HUES64 (cell line): ENCODE data around the gene B3GALT6.

ENCODE experiments used
- H3K27ac ChIP-seq: 2 replicates; pipeline ENCODE4 v1.7.0; 2013; ENCODE audit warnings: low read depth, low read length, inconsistent platforms
- H3K27me3 ChIP-seq: 2 replicates; pipeline ENCODE4 v1.6.1; 2013; ENCODE audit warnings: mild to moderate bottlenecking, low read length; ENCODE audit not compliant: insufficient read depth
- H3K36me3 ChIP-seq: 2 replicates; pipeline ENCODE4 v1.6.1; 2013; ENCODE audit warnings: mild to moderate bottlenecking, low read length; ENCODE audit not compliant: insufficient read depth
- H3K4me1 ChIP-seq: 2 replicates; pipeline ENCODE4 v1.6.1; 2013; ENCODE audit warnings: mild to moderate bottlenecking, low read length, moderate library complexity; ENCODE audit not compliant: insufficient read depth
- H3K4me3 ChIP-seq: 2 replicates; pipeline ENCODE4 v1.5.1; 2013; ENCODE audit warnings: mild to moderate bottlenecking, low read length, moderate library complexity
- H3K9ac ChIP-seq: 2 replicates; pipeline ENCODE4 v1.6.1; 2013; ENCODE audit warnings: mild to moderate bottlenecking, low read depth, low read length
- H3K9me3 ChIP-seq: 2 replicates; pipeline ENCODE4 v1.6.1; 2013; ENCODE audit warnings: low read depth, low read length; ENCODE audit not compliant: insufficient read depth
- WGBS: fragments of 150-250, 120-280 bp; methylation state at CpG from one replicate; pipeline ENCODE4 v1.1.7; 2013; ENCODE audit warnings: missing lambda C conversion rate; 5-methylcytosine and 5-hydroxymethylcytosine counted together

Gene B3GALT6

GRCh38 chr1:1236945-1237873, 5.2 kb downstream of the B3GALT6 start:
- no peaks in the 10 kb centered on the region for H3K4me1 ChIP-seq
- peak overlapping the region; percentile 44; the same call in 1 of the 2 replicates for H3K9ac ChIP-seq
- peaks cover 6% of the 10 kb centered on the region; the same call in 1 of the 2 replicates for H3K36me3 ChIP-seq
- peak overlapping the region; percentile 35; the same call in 1 of the 2 replicates for H3K27ac ChIP-seq
- H3K9me3 ChIP-seq, result no peaks in the 10 kb centered on the region
- 79% methylated on average over 33 of the region's 34 CpGs for WGBS
- H3K27me3 ChIP-seq, result no peaks in the 10 kb centered on the region
- no peak overlapping the region for H3K4me3 ChIP-seq

GRCh38 chr1:1237874-1238701, 6.1 kb downstream of the B3GALT6 start:
- H3K9ac ChIP-seq, result no peak overlapping the region
- no peaks in the 10 kb centered on the region for H3K9me3 ChIP-seq
- 88% methylated on average over 48 of the region's 48 CpGs for WGBS
- H3K36me3 ChIP-seq, result peaks cover 6% of the 10 kb centered on the region; the same call in 1 of the 2 replicates
- 0 out of 2 replicates have a peak overlapping the region, but pooled peaks have one; percentile 35 for H3K27ac ChIP-seq
- no peak overlapping the region for H3K4me3 ChIP-seq
- no peaks in the 10 kb centered on the region for H3K27me3 ChIP-seq
- H3K4me1 ChIP-seq, result no peaks in the 10 kb centered on the region

DNA sequence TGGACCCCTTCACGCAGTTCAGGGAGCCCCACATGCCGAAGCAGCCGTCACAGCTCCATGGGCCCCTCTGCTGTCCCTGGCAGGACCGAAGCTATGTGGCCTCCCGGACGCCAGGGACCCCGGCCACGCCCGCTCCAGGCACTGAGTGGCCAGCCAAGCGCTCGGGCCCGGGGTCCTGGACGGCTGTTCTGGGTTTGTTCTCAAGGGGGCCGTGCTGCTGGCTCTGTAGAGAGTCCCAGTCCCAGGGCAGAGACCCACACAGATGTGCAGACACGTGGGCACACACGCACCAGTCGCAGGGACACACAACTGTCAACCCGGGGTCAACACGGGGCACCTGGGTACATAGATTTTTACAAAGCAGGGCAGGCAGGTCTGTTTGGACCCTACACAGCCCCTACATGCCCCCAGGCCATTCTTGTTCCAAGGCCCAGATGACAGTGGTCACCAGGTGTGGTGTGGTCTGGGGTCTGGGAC, 6.7 kb downstream of the B3GALT6 start:
- peaks cover 4% of the 10 kb centered on the region; the same call in 1 of the 2 replicates for H3K36me3 ChIP-seq
- no peaks in the 10 kb centered on the region for H3K27me3 ChIP-seq
- WGBS, result 91% methylated on average over 19 of the region's 19 CpGs
- no peak overlapping the region for H3K9ac ChIP-seq
- H3K9me3 ChIP-seq, result no peaks in the 10 kb centered on the region
- no peak overlapping the region for H3K27ac ChIP-seq
- no peaks in the 10 kb centered on the region for H3K4me1 ChIP-seq
- no peak overlapping the region for H3K4me3 ChIP-seq

GRCh38 chr1:1239227-1239613, 7.2 kb downstream of the B3GALT6 start:
- H3K4me3 ChIP-seq, result no peak overlapping the region
- no peaks in the 10 kb centered on the region for H3K36me3 ChIP-seq
- no peaks in the 10 kb centered on the region for H3K9me3 ChIP-seq
- no peak overlapping the region for H3K27ac ChIP-seq
- no peaks in the 10 kb centered on the region for H3K27me3 ChIP-seq
- H3K9ac ChIP-seq, result no peak overlapping the region
- no peaks in the 10 kb centered on the region for H3K4me1 ChIP-seq
- WGBS, result 86% methylated on average over 15 of the region's 15 CpGs

DNA sequence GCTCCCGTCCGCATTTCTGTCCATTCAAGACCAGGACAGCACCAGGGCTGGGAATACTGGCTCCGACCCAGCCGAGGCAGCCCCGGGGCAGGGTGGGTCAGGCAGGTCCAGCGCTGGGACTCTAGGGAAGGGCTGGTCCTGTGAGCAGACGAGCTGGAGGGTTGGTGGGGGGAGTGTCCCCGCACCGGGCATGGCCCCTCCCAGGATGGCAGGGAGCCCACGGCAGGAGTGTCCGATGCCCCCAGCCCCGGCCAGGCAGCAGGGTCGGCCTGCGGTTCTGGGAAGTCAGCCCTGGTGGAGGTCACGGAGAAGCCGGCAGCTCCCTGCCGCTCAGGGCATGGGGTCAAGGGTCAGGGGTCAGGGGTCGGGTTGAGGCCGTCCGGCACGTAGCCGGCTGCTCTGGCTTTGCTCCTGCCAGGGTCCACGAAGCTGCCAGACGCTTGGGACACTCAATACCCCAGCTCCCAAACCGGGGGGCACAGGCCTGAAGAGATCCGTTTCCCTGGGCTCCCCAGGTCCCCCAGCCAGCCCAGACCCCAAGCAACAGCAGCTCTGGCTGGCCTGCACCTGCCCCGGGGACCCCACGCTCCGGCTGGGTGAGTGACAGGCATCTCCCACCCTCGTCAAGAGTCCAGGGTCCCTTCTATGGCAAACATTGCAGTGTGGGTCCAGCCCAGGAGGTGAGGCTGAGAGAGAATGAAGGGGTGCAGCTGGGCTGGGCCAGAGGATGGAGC, 7.7 kb downstream of the B3GALT6 start:
- Histone ChIP-seq H3K4me1 (no peaks in the 10 kb centered on the region), H3K9me3 (no peaks in the 10 kb centered on the region), H3K9ac (no peak overlapping the region), H3K27me3 (no peaks in the 10 kb centered on the region), H3K36me3 (no peaks in the 10 kb centered on the region), H3K4me3 (no peak overlapping the region), H3K27ac (no peak overlapping the region)
- 87% methylated on average over 30 of the region's 30 CpGs for WGBS

GRCh38 chr1:1240348-1240732, 8.3 kb downstream of the B3GALT6 start:
- H3K9ac ChIP-seq, result no peak overlapping the region
- no peaks in the 10 kb centered on the region for H3K36me3 ChIP-seq
- H3K27me3 ChIP-seq, result no peaks in the 10 kb centered on the region
- WGBS, result 79% methylated on average over 3 of the region's 11 CpGs
- no peaks in the 10 kb centered on the region for H3K4me1 ChIP-seq
- no peaks in the 10 kb centered on the region for H3K9me3 ChIP-seq
- H3K27ac ChIP-seq, result no peak overlapping the region
- H3K4me3 ChIP-seq, result no peak overlapping the region

DNA sequence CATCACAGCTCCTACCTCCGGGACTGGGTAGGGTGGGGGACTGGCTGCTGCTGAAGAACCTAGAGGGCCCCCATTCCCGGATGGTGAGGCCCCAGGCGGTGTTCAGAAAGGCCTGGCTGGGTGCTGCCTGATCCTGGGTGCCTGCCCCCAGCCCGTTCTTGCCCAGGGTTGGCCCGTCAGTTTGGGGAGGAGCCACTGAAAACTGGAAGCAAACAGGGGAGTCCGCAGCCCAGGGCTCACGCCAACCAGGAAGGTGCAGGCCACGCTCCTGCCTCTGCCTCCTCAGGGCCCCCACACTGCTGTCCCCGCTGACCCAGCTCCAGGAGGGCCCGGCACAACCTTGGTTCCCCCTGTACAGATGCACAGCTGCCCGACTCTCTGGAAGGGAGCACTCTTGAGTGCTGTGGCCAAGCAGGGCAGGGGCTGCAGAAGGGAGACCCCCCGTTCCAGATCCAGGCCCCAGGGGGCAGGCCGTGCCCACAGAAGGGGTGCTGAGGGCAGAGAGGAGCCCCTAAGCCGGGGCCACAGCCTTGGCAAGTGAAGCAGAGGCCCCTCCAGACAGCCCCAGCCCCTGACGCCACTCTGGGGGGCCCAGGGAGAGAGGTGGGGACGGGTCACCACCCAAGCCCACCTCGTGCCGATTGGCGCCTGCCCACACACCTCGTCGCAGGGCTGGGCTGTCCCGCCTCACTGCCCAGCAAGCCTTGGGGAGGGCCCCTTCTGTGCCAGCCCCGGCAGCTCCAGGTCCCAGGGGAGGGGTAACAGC, 9.0 kb downstream of the B3GALT6 start:
- Histone ChIP-seq H3K36me3 (no peaks in the 10 kb centered on the region), H3K27ac (no peak overlapping the region), H3K4me3 (no peak overlapping the region), H3K27me3 (peaks cover 5% of the 10 kb centered on the region), H3K4me1 (no peaks in the 10 kb centered on the region), H3K9ac (no peak overlapping the region), H3K9me3 (no peaks in the 10 kb centered on the region)
- WGBS, result 86% methylated on average over 23 of the region's 23 CpGs

DNA sequence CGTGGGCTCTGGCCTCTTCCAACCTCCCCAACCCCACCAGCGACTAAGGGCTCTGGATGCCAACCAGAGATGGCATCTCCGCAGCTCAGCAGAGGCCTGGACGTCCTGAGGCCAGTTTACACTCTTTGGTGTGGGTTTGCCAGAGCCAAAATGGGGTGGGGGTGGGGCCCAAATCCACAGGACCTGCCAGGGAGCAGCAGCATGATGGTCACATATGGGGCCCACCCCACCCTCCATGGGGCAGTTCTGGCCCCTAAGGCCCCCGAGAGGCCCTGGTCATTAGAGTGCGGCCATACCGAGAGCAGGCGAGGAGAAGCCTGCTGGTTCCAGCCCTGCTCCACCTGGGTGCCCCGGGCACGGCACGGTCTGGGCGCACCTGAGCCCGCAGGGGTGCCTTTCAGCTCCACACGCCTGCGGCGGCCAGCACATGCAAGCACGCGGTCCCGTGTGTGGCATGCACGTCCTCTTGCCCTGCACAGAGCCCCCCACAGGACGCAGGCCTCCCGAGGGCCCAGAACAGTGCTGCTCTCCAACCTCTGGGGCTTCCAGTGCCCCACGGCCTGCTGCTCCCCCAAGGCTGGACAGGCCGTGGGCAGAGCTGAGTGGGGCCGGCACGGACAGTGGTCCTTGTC, 9.7 kb downstream of the B3GALT6 start:
- H3K9ac ChIP-seq, result no peak overlapping the region
- H3K4me3 ChIP-seq, result no peak overlapping the region
- no peak overlapping the region for H3K27ac ChIP-seq
- no peaks in the 10 kb centered on the region for H3K36me3 ChIP-seq
- H3K27me3 ChIP-seq, result peaks cover 12% of the 10 kb centered on the region
- WGBS, result 93% methylated on average over 26 of the region's 26 CpGs
- no peaks in the 10 kb centered on the region for H3K4me1 ChIP-seq
- H3K9me3 ChIP-seq, result no peaks in the 10 kb centered on the region

- Histone ChIP-seq H3K4me1 (no peaks in the 10 kb centered on the region), H3K27ac (no peak overlapping the region), H3K36me3 (no peaks in the 10 kb centered on the region), H3K9me3 (no peaks in the 10 kb centered on the region), H3K9ac (no peak overlapping the region), H3K4me3 (no peak overlapping the region), H3K27me3 (peaks cover 21% of the 10 kb centered on the region)
- WGBS, result 94% methylated on average over 39 of the region's 41 CpGs
Measured at GRCh38 chr1:1242461-1243265, 10.6 kb downstream of the B3GALT6 start.
